Thoracic aorta (tissue), 2 donors: ENCODE data around the gene PACSIN2. TPM values are rescaled to one million over a fixed set of nuclear protein-coding genes. Genes with fewer than 3 reads are reported as not detected.

Experiments
- ATAC-seq: fragments of 150-250 bp; one replicate; pipeline ENCODE4 v1.8.0; 2017; ENCODE audit warnings: low read depth; ENCODE audit not compliant: insufficient number of reproducible peaks, low FRiP score
- DNase-seq: peaks from one replicate; pipeline ENCODE4 v3.0.0-alpha.2; 2020; ENCODE audit warnings: low spot score
- H3K27ac ChIP-seq, 2 donors: fragments of 200-600 bp; sonication (generic); 1 replicate in 1 of 2; 2 replicates in 1 of 2; pipeline ENCODE4 v1.5.1; 2016; ENCODE audit warnings: mild to moderate bottlenecking in 2 of 2, moderate library complexity in 2 of 2
- H3K27me3 ChIP-seq: fragments of 200-600 bp; sonication (generic); replicated peaks from 2 replicates; pipeline ENCODE4 v1.6.0; 2016; ENCODE audit warnings: mild to moderate bottlenecking; ENCODE audit not compliant: insufficient read depth
- H3K36me3 ChIP-seq: fragments of 200-600 bp; sonication (generic); one replicate; pipeline ENCODE4 v1.5.1; 2016
- H3K4me1 ChIP-seq, 2 donors: fragments of 200-600 bp; sonication (generic); 1 replicate in 1 of 2; 2 replicates in 1 of 2; pipeline versions ENCODE4 v1.5.1 to v1.6.0; 2016; ENCODE audit warnings: low read depth in 2 of 2, mild to moderate bottlenecking in 1 of 2; ENCODE audit not compliant: control insufficient read depth in 1 of 2
- H3K4me3 ChIP-seq: fragments of 200-600 bp; sonication (generic); 2 replicates; pipeline ENCODE4 v1.5.1; 2016; ENCODE audit warnings: mild to moderate bottlenecking
- H3K9me3 ChIP-seq: fragments of 200-600 bp; sonication (generic); 2 replicates; pipeline ENCODE4 v1.5.1; 2016
- total RNA-seq, 2 donors: library from RNA; depleted of rRNA; stranded (reverse); fragments of >200 nt; gene quantifications; one replicate each; pipeline versions ENCODE4 v1.1.0 to v1.2.3, GENCODE V29; 2016
- TF ChIP-seq, protein P1 (sequence below): fragments of 200-600 bp; sonication (generic); IDR thresholded peaks from one replicate; pipeline ENCODE4 v1.5.1; 2019; ENCODE audit warnings: antibody characterized with exemption

PACSIN2 gene
- total RNA-seq, 2 donors from 2014 or later, result 135 to 155 TPM

DNA sequence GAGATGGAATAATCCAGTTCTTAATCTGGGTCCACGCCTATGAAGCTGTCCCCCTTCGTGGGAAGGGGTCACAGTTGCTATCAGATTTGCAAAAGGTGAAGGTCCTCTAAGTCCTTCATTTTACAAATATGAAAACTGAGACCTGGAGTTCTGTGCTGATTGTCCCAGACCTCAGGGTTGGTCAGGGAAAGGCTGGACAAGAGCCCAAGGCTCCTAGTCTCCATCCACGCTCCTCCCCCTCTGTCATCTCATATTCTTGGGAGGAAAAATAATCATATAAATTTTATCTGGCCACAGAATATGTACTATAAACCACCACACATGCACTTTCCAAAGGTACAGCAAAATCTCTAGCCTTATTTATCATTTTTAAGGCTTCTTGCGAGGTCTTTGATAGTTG, 5.5 kb downstream of the PACSIN2 start:
- TF ChIP-seq, protein P1, sequence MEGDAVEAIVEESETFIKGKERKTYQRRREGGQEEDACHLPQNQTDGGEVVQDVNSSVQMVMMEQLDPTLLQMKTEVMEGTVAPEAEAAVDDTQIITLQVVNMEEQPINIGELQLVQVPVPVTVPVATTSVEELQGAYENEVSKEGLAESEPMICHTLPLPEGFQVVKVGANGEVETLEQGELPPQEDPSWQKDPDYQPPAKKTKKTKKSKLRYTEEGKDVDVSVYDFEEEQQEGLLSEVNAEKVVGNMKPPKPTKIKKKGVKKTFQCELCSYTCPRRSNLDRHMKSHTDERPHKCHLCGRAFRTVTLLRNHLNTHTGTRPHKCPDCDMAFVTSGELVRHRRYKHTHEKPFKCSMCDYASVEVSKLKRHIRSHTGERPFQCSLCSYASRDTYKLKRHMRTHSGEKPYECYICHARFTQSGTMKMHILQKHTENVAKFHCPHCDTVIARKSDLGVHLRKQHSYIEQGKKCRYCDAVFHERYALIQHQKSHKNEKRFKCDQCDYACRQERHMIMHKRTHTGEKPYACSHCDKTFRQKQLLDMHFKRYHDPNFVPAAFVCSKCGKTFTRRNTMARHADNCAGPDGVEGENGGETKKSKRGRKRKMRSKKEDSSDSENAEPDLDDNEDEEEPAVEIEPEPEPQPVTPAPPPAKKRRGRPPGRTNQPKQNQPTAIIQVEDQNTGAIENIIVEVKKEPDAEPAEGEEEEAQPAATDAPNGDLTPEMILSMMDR, result no peak
- Histone ChIP-seq H3K36me3 (no peaks in the 10 kb centered on the region), H3K27me3 (no peaks in the 10 kb centered on the region), H3K4me3 (no peak overlapping the region), H3K9me3 (no peaks in the 10 kb centered on the region), H3K27ac (peak overlapping the region; percentile 63 to 77), H3K4me1 (peaks cover 19 to 76% of the 10 kb centered on the region in 2 donors)
- no peak for DNase-seq
- no peak for ATAC-seq

DNA sequence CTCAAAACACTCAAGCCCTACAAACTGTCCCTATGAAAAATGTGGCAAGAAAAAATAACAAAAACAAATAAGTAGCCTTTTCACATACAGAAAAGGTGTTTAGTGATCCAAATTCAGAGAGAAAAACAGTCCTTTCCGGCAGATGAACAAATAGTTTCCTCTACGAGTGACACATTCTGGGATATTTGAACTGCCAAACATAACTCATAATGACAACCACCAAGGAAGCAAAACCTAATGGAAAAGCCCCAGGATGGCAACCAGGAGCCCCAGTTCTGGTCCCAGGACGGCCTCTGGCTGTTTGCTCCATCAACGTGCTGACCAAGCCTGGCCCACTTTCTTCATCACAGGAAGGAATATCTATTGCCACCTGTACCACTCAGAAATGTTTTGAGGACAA, 6.0 kb downstream of the PACSIN2 start:
- H3K27me3 ChIP-seq, result no peaks in the 10 kb centered on the region
- H3K36me3 ChIP-seq, result no peaks in the 10 kb centered on the region
- TF ChIP-seq, protein P1, result no peak
- peaks cover 21 to 79% of the 10 kb centered on the region in 2 donors for H3K4me1 ChIP-seq
- no peak overlapping the region for H3K4me3 ChIP-seq
- no peak for ATAC-seq
- no peaks in the 10 kb centered on the region for H3K9me3 ChIP-seq
- DNase-seq, result no peak
- H3K27ac ChIP-seq, result peak overlapping the region; percentile 63 to 77

DNA sequence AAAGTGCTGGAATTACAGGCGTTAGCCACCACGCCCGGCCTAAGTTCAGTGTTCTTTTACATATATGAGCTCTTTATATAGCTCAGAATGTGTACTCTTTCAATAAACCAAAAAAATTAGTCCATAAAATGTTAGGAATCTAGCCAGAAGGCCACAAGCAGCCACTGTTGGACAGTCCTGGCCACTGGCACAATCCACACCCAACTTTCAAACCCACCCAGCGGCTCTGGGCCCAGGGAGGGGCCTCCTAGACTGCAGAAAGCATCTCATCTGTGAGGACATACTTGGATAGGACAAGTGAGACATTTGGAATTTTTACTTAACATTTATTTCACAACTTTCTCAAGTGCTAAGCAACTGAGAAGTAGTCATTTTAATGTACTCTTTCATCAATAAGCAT, 6.4 kb downstream of the PACSIN2 start:
- ATAC-seq (no peak), DNase-seq (no peak)
- peak overlapping the region; percentile 63 to 77 for H3K27ac ChIP-seq
- TF ChIP-seq, protein P1, result no peak
- H3K9me3 ChIP-seq, result no peaks in the 10 kb centered on the region
- no peaks in the 10 kb centered on the region for H3K27me3 ChIP-seq
- H3K36me3 ChIP-seq, result no peaks in the 10 kb centered on the region
- no peak overlapping the region for H3K4me3 ChIP-seq
- peaks cover 22 to 79% of the 10 kb centered on the region in 2 donors for H3K4me1 ChIP-seq

DNA sequence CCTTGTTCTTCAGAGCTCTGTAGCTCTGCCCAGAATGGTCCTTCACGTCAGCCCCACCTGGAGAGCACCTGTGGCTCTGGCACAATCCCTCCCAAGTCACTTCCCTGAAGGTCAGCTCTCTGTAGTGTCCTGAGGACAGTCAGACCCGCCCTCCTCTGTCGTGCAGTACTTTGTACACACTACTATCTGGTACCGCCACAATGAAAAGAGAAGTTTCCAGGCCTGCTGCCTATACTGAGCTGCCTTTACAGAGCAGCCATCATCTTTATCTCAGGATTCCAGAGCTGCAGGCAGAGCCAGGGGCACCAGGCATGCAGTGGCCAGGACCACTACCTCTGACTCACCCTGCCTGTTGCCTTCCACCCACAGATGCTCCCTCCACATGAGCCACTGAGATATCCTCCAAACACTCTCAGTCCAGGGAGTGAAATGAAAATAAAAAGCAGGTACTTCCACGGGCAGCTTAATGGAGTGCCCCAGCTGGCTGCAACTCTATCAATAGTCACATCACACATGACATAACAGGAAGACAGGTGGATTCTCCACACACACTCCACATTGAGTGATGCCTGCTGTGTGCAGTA, 7.3 kb downstream of the PACSIN2 start:
- Histone ChIP-seq H3K27ac (peak overlapping the region; percentile 48 to 77), H3K9me3 (no peaks in the 10 kb centered on the region), H3K4me3 (no peak overlapping the region), H3K36me3 (no peaks in the 10 kb centered on the region), H3K27me3 (no peaks in the 10 kb centered on the region), H3K4me1 (peaks cover 26 to 77% of the 10 kb centered on the region in 2 donors)
- ATAC-seq (no peak), DNase-seq (no peak)
- TF ChIP-seq, protein P1, result no peak

DNA sequence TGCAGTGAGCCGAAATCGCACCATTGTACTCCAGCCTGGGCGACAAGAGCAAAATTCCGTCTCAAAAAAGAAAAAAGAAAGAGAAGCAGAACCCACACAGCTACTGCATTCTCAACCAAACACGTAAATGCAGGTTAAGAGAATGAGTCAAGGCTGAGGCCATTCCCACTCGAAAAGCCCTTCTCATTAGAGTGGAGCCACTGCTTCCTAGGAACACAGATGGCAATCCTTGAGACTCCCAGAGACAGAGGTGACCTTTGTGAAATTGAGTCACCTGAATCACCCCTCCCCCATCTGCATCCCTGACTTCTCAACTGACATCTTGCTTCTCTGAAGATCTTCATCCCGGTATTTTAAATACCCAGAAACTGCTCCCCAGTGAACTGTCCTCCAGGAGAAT, 8.2 kb downstream of the PACSIN2 start:
- Histone ChIP-seq H3K27ac (peak overlapping the region in 1 of 2 donors; percentile 4), H3K4me1 (peaks cover 34 to 79% of the 10 kb centered on the region in 2 donors), H3K4me3 (no peak overlapping the region), H3K9me3 (no peaks in the 10 kb centered on the region), H3K36me3 (no peaks in the 10 kb centered on the region), H3K27me3 (no peaks in the 10 kb centered on the region)
- TF ChIP-seq, protein P1, result no peak
- no peak for DNase-seq
- no peak for ATAC-seq
